ENCODE results near the gene GOPC.

GOPC gene

GRCh38 chr6:117531809-117532725 is 70.2 kb downstream of the GOPC start:
- DNase-seq (ENCODE audit: low read depth in 1 of 2, low spot score in 1 of 2): no peak

GRCh38 chr6:117531346-117531745 is 71.0 kb downstream of the GOPC start:
- no peak overlapping the region for H3K4me3 ChIP-seq (replicated peaks; ENCODE audit: insufficient read depth, low read length)
- DNase-seq (ENCODE audit: low read depth in 1 of 2, low spot score in 1 of 2): no peak

More at GRCh38 chr6:117531809-117532725, 70.2 kb downstream of the GOPC start:
- no peak overlapping the region for H3K4me3 ChIP-seq (replicated peaks; ENCODE audit: insufficient read depth, low read length)
- no peak for TF ChIP-seq CTCF (IDR thresholded peaks at IDR 0.05; ENCODE audit: insufficient read depth, low read length)
- TF ChIP-seq POLR2AphosphoS5 (IDR thresholded peaks at IDR 0.05; ENCODE audit: low read depth): no peak
- TF ChIP-seq REST (IDR thresholded peaks at IDR 0.05; ENCODE audit: insufficient replicate concordance, low read depth): no peak
- no peak for TF ChIP-seq GABPA (IDR thresholded peaks at IDR 0.05; ENCODE audit: low read depth)
- TF ChIP-seq SPI1 (IDR thresholded peaks at IDR 0.05; ENCODE audit: borderline replicate concordance, low read depth): no peak
- no peaks in the 10 kb centered on the region for H3K27me3 ChIP-seq (ENCODE audit: insufficient read depth, poor library complexity, severe bottlenecking)
- H3K27ac ChIP-seq (replicated peaks): no peak overlapping the region

More at GRCh38 chr6:117531346-117531745, 71.0 kb downstream of the GOPC start:
- H3K27me3 ChIP-seq (ENCODE audit: insufficient read depth, poor library complexity, severe bottlenecking): no peaks in the 10 kb centered on the region
- no peak for TF ChIP-seq CTCF (IDR thresholded peaks at IDR 0.05; ENCODE audit: insufficient read depth, low read length)
- TF ChIP-seq REST (IDR thresholded peaks at IDR 0.05; ENCODE audit: insufficient replicate concordance, low read depth): no peak
- TF ChIP-seq POLR2AphosphoS5 (IDR thresholded peaks at IDR 0.05; ENCODE audit: low read depth): no peak
- no peak for TF ChIP-seq SPI1 (IDR thresholded peaks at IDR 0.05; ENCODE audit: borderline replicate concordance, low read depth)
- TF ChIP-seq GABPA (IDR thresholded peaks at IDR 0.05; ENCODE audit: low read depth): no peak
- H3K27ac ChIP-seq (replicated peaks): no peak overlapping the region
